Panc1 (cell line): ENCODE measurements around the gene BABAM2. TPM values are rescaled to one million over a fixed set of nuclear protein-coding genes. Genes with fewer than 3 reads are reported as not detected.

Source experiments
- ATAC-seq: fragments of 200-7000 bp; cut with Tn5 transposase; 2 replicates; pipeline ENCODE4 v1.9.1; 2020; ENCODE audit warnings: mild to moderate bottlenecking, moderate library complexity
- BruUV-seq: library from RNA; stranded (reverse); fragments of 400-500 nt; replicated peaks from 2 replicates; lab custom pipeline; 2021; lab: Mats Ljungman, UMichigan
- CTCF ChIA-PET: fragments of 300-600 bp; sonication (Branson Sonifier 250); formaldehyde crosslinking; loops from one replicate; lab custom pipeline; 2022; ENCODE audit warnings: antibody characterized with exemption; lab: Charles Lee
- POLR2A ChIA-PET: fragments of 300-600 bp; sonication (Branson Sonifier 250); formaldehyde crosslinking; loops from one replicate; lab custom pipeline; 2022; ENCODE audit warnings: antibody characterized with exemption; lab: Charles Lee
- DNase-seq: peaks from one replicate; pipeline ENCODE4 v3.0.0-alpha.2; 2010; ENCODE audit warnings: low read depth, low spot score
- H3K27ac ChIP-seq: 2 replicates; pipeline ENCODE4 v1.5.1; 2011; ENCODE audit warnings: mild to moderate bottlenecking, low read length, inconsistent platforms
- H3K27me3 ChIP-seq: fragments of 200-500 bp; sonication (Bioruptor generic); 2 replicates; pipeline ENCODE4 v1.6.0; 2014; ENCODE audit warnings: low read length, inconsistent platforms; ENCODE audit not compliant: control insufficient read depth, insufficient read depth
- H3K36me3 ChIP-seq: fragments of 200-500 bp; sonication (Bioruptor generic); 2 replicates; pipeline ENCODE4 v1.5.1; 2014; ENCODE audit warnings: inconsistent platforms, mild to moderate bottlenecking, low read length, moderate library complexity; ENCODE audit not compliant: control insufficient read depth, insufficient read depth
- H3K4me1 ChIP-seq: 2 replicates; pipeline ENCODE4 v1.5.1; 2011; ENCODE audit warnings: inconsistent platforms, mild to moderate bottlenecking, low read length, moderate library complexity; ENCODE audit not compliant: control insufficient read depth, insufficient read depth
- H3K4me3 ChIP-seq, 2 experiments: 2 replicates each; pipeline ENCODE4 v1.5.1; 2011 to 2012; ENCODE audit warnings: low read depth in 2 of 2, low read length in 2 of 2, mild to moderate bottlenecking in 2 of 2, inconsistent platforms in 1 of 2, moderate library complexity in 1 of 2
- H3K9me3 ChIP-seq: fragments of 200-500 bp; sonication (Bioruptor generic); 2 replicates; pipeline ENCODE4 v1.5.1; 2014; ENCODE audit warnings: low read depth, mild to moderate bottlenecking, inconsistent platforms, low read length, moderate library complexity; ENCODE audit not compliant: control insufficient read depth, insufficient read depth
- CTCF ChIP-seq: fragments of 450-650 bp; IDR thresholded peaks from 2 replicates; pipeline ENCODE4 v1.5.1; 2017; ENCODE audit warnings: mild to moderate bottlenecking
- POLR2AphosphoS5 ChIP-seq: IDR thresholded peaks from 2 replicates; pipeline ENCODE4 v1.6.1; 2012; ENCODE audit warnings: mild to moderate bottlenecking, low read depth, low read length, moderate library complexity
- REST ChIP-seq, 2 experiments: IDR thresholded peaks; 2 replicates each; pipeline ENCODE4 v1.6.1; 2011 to 2012; ENCODE audit warnings: low read depth in 2 of 2, control low read depth in 1 of 2, low read length in 1 of 2, mild to moderate bottlenecking in 1 of 2, moderate library complexity in 1 of 2; ENCODE audit not compliant: insufficient read depth in 1 of 2
- SIN3A ChIP-seq: IDR thresholded peaks from 2 replicates; pipeline ENCODE4 v1.6.1; 2012; ENCODE audit warnings: low read depth, mild to moderate bottlenecking, low read length, moderate library complexity, borderline replicate concordance; ENCODE audit not compliant: insufficient read depth
- TCF7L2 ChIP-seq: IDR thresholded peaks from 2 replicates; pipeline ENCODE4 v1.6.1; 2011; ENCODE audit warnings: mild to moderate bottlenecking, low read depth, low read length, inconsistent platforms
- in situ Hi-C: cut with HindIII; loops from 2 replicates; pipeline ENCODE4 v1.10.0; 2016; ENCODE audit warnings: low sequenced_read_pairs, low pct_unique_long_range_greater_than_20kb
- intact Hi-C: fragments of 100-400 bp; cut with micrococcal nuclease; formaldehyde crosslinking; loops from one replicate; pipeline ENCODE4 v1.10.0; 2022; ENCODE audit not compliant: unreplicated experiment
- total RNA-seq: library from RNA; stranded (reverse); gene quantifications from one replicate; pipeline ENCODE4 v1.2.1, GENCODE V29; 2021; ENCODE audit not compliant: unreplicated experiment

The BABAM2 gene
- total RNA-seq, 1 experiment from 2014 or later = 31.2 TPM

- BruUV-seq = no TSS peak
- in situ Hi-C loops = no loop called here
- Histone ChIP-seq H3K4me1 (no peaks in the 10 kb centered on the region), H3K27ac (no peak overlapping the region), H3K36me3 (no peaks in the 10 kb centered on the region), H3K4me3 (no peak overlapping the region), H3K9me3 (no peaks in the 10 kb centered on the region), H3K27me3 (no peaks in the 10 kb centered on the region)
- CTCF ChIA-PET = no interaction called here
- intact Hi-C loops = no loop called here
- ATAC-seq (no peak), DNase-seq (no peak)
- TF ChIP-seq REST (IDR thresholded peaks at IDR 0.05; ENCODE audit: insufficient read depth in 1 of 2, low read depth in 2 of 2, low read length in 1 of 2) = no peak
- TF ChIP-seq TCF7L2 = no peak
- POLR2A ChIA-PET = no interaction called here
Observed at GRCh38 chr2:28234807-28235206, 344.3 kb downstream of the BABAM2 start.

GRCh38 chr2:28239207-28239606, 348.7 kb downstream of the BABAM2 start:
- BruUV-seq = no TSS peak
- H3K36me3 ChIP-seq = no peaks in the 10 kb centered on the region
- H3K27me3 ChIP-seq = no peaks in the 10 kb centered on the region
- ATAC-seq = no peak
- no peaks in the 10 kb centered on the region for H3K9me3 ChIP-seq
- in situ Hi-C loops = no loop called here
- TF ChIP-seq CTCF = no peak
- no peak for TF ChIP-seq POLR2AphosphoS5
- no peak for TF ChIP-seq TCF7L2
- TF ChIP-seq SIN3A = no peak
- TF ChIP-seq REST (IDR thresholded peaks at IDR 0.05; ENCODE audit: insufficient read depth in 1 of 2, low read depth in 2 of 2, low read length in 1 of 2) = no peak
- ChIA-PET CTCF (no interaction called here), POLR2A (no interaction called here)
- DNase-seq = no peak
- intact Hi-C loops = no loop called here
- no peak overlapping the region for H3K27ac ChIP-seq
- no peak overlapping the region for H3K4me3 ChIP-seq
- H3K4me1 ChIP-seq = no peaks in the 10 kb centered on the region
